T follicular helper cell (primary cell): ENCODE results near the gene FHIP1A.
"Not testable (repeated sequence)": the region's sequence is repeated elsewhere in the genome, so short reads cannot be mapped to it uniquely, and the experiment has no call there.

Experiments
- DNase-seq: peaks from one replicate; pipeline ENCODE4 v3.0.0-alpha.2; 2020; ENCODE audit warnings: low read depth
- total RNA-seq, 2 experiments: gene quantifications; one replicate each; lab custom pipeline; 2026; lab: John Stamatoyannopoulos, UW

FHIP1A gene
- total RNA-seq: 1.3 to 3.8 reads per million in 2 experiments

GRCh38 chr4:151408630-151409469 is at the start of gene FHIP1A:
FHIP1A (plus strand) TSS chr4:151409176; CDS start chr4:151566260, 157,084 bp downstream.
- DNase-seq: peak; percentile 84

- no peak for DNase-seq
Observed at GRCh38 chr4:151359576-151359975, 49.4 kb upstream of the FHIP1A start.

- DNase-seq: no peak
Observed at GRCh38 chr4:151361126-151361525, 47.9 kb upstream of the FHIP1A start.

GRCh38 chr4:151361966-151362365 is 47.0 kb upstream of the FHIP1A start:
- no peak for DNase-seq

- DNase-seq: peak; percentile 67
Observed at GRCh38 chr4:151362404-151363164, 46.4 kb upstream of the FHIP1A start.

GRCh38 chr4:151376540-151376939 is 32.4 kb upstream of the FHIP1A start:
- no peak for DNase-seq

GRCh38 chr4:151389311-151389710 is 19.7 kb upstream of the FHIP1A start:
- no peak for DNase-seq

- not testable (repeated sequence) for DNase-seq
Observed at GRCh38 chr4:151389799-151390198, 19.2 kb upstream of the FHIP1A start.

- no peak for DNase-seq
Observed at GRCh38 chr4:151395873-151396272, 13.1 kb upstream of the FHIP1A start.

GRCh38 chr4:151400343-151400742 is 8.6 kb upstream of the FHIP1A start:
- DNase-seq: no peak

GRCh38 chr4:151401739-151402138 is 7.2 kb upstream of the FHIP1A start:
- no peak for DNase-seq

GRCh38 chr4:151402145-151402865 is 6.7 kb upstream of the FHIP1A start:
- no peak for DNase-seq

- DNase-seq: no peak
Observed at GRCh38 chr4:151403656-151404055, 5.3 kb upstream of the FHIP1A start.

- not testable (repeated sequence) for DNase-seq
Observed at GRCh38 chr4:151404802-151405201, 4.2 kb upstream of the FHIP1A start.

- DNase-seq: no peak
Observed at GRCh38 chr4:151407018-151407417, 2.0 kb upstream of the FHIP1A start.

GRCh38 chr4:151407466-151408379 is 1.3 kb upstream of the FHIP1A start:
- no peak for DNase-seq

GRCh38 chr4:151408380-151408629 is 671 bp upstream of the FHIP1A start:
- DNase-seq: no peak

- DNase-seq: no peak
Observed at GRCh38 chr4:151409470-151410313, 716 bp downstream of the FHIP1A start.

GRCh38 chr4:151415978-151416377 is 7.0 kb downstream of the FHIP1A start:
- no peak for DNase-seq

GRCh38 chr4:151417164-151417571 is 8.2 kb downstream of the FHIP1A start:
- no peak for DNase-seq
